IPS DF 6.9 (cell line): ENCODE results near the gene GABRG3.

Experiments
- DNase-seq: peaks from one replicate; pipeline ENCODE4 v3.0.0-alpha.2; 2013; ENCODE audit warnings: low read depth, low spot score
- H3K27ac ChIP-seq: one replicate; pipeline ENCODE4 v1.5.1; 2013; ENCODE audit warnings: low read length, control low read depth
- H3K27me3 ChIP-seq: 2 replicates; pipeline ENCODE4 v1.6.1; 2013; ENCODE audit warnings: mild to moderate bottlenecking, low read length; ENCODE audit not compliant: control insufficient read depth, insufficient read depth
- H3K36me3 ChIP-seq: 2 replicates; pipeline ENCODE4 v1.6.1; 2013; ENCODE audit warnings: low read length; ENCODE audit not compliant: control insufficient read depth, insufficient read depth
- H3K4me1 ChIP-seq: 2 replicates; pipeline ENCODE4 v1.6.1; 2013; ENCODE audit warnings: low read length; ENCODE audit not compliant: control insufficient read depth, insufficient read depth
- H3K4me3 ChIP-seq: 2 replicates; pipeline ENCODE4 v1.5.1; 2013; ENCODE audit warnings: mild to moderate bottlenecking, low read length
- H3K9me3 ChIP-seq: 2 replicates; pipeline ENCODE4 v1.6.1; 2013; ENCODE audit warnings: low read length, inconsistent platforms; ENCODE audit not compliant: control insufficient read depth, insufficient read depth
- WGBS: extraction: QIAGEN DNeasy Blood & Tissue Kit; methylation state at CpG from one replicate; pipeline ENCODE4 v1.1.7; 2013; ENCODE audit warnings: mixed read lengths, missing lambda C conversion rate; ENCODE audit not compliant: insufficient read length, insufficient coverage; 5-methylcytosine and 5-hydroxymethylcytosine counted together

The GABRG3 gene

GRCh38 chr15:27527490-27528067 lies 556.6 kb downstream of the GABRG3 start:
- WGBS: no CpG with 5 or more reads among the region's 18 CpGs
- no peaks in the 10 kb centered on the region for H3K27me3 ChIP-seq
- no peaks in the 10 kb centered on the region for H3K36me3 ChIP-seq
- no peaks in the 10 kb centered on the region for H3K9me3 ChIP-seq
- H3K4me3 ChIP-seq: no peak overlapping the region
- no peak for DNase-seq
- no peak overlapping the region for H3K27ac ChIP-seq
- no peaks in the 10 kb centered on the region for H3K4me1 ChIP-seq

GRCh38 chr15:27529399-27529798 lies 558.4 kb downstream of the GABRG3 start:
- H3K27me3 ChIP-seq: no peaks in the 10 kb centered on the region
- no peak overlapping the region for H3K27ac ChIP-seq
- no peaks in the 10 kb centered on the region for H3K4me1 ChIP-seq
- peaks cover 1% of the 10 kb centered on the region; the same call in 1 of the 2 replicates for H3K9me3 ChIP-seq
- no peak for DNase-seq
- no CpG with 5 or more reads among the region's 8 CpGs for WGBS
- H3K4me3 ChIP-seq: no peak overlapping the region
- no peaks in the 10 kb centered on the region for H3K36me3 ChIP-seq

- Histone ChIP-seq H3K36me3 (no peaks in the 10 kb centered on the region), H3K4me3 (no peak overlapping the region), H3K27ac (no peak overlapping the region), H3K9me3 (peaks cover 1% of the 10 kb centered on the region; the same call in 1 of the 2 replicates), H3K4me1 (no peaks in the 10 kb centered on the region; the same call in 1 of the 2 replicates), H3K27me3 (no peaks in the 10 kb centered on the region)
- DNase-seq: no peak
- no CpG with 5 or more reads among the region's 9 CpGs for WGBS
Measured at GRCh38 chr15:27530994-27531393, 560.0 kb downstream of the GABRG3 start.

DNA sequence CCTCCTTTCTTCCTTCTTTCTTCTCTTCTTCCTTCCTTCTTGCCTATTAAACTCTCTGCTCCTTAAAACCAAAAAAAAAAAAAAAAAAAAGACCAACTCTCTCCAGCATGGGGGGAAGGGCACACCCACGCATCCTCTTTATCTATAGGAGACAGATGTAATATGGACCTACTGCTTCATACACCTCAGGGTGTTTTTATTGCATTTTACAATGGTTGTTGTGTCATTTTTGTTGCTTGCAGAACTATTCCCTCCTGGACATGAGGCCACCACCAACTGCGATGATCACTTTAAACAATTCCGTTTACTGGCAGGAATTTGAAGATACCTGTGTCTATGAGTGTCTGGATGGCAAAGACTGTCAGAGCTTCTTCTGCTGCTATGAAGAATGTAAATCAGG lies 561.4 kb downstream of the GABRG3 start:
- no peak overlapping the region for H3K4me3 ChIP-seq
- no CpG with 5 or more reads among the region's 3 CpGs for WGBS

GRCh38 chr15:27535445-27536129 lies 564.6 kb downstream of the GABRG3 start:
- H3K27me3 ChIP-seq: no peaks in the 10 kb centered on the region
- no CpG with 5 or more reads among the region's 6 CpGs for WGBS
- no peaks in the 10 kb centered on the region for H3K36me3 ChIP-seq
- H3K9me3 ChIP-seq: peaks cover 1% of the 10 kb centered on the region
- DNase-seq: no peak
- no peaks in the 10 kb centered on the region; the same call in 1 of the 2 replicates for H3K4me1 ChIP-seq
- no peak overlapping the region for H3K27ac ChIP-seq
- no peak overlapping the region for H3K4me3 ChIP-seq

More for the DNA sequence above, 561.4 kb downstream of the GABRG3 start:
- no peaks in the 10 kb centered on the region for H3K36me3 ChIP-seq
- H3K27ac ChIP-seq: no peak overlapping the region
- peaks cover 1% of the 10 kb centered on the region; the same call in 1 of the 2 replicates for H3K9me3 ChIP-seq
- H3K27me3 ChIP-seq: no peaks in the 10 kb centered on the region
- no peaks in the 10 kb centered on the region; the same call in 1 of the 2 replicates for H3K4me1 ChIP-seq
- no peak for DNase-seq

DNA sequence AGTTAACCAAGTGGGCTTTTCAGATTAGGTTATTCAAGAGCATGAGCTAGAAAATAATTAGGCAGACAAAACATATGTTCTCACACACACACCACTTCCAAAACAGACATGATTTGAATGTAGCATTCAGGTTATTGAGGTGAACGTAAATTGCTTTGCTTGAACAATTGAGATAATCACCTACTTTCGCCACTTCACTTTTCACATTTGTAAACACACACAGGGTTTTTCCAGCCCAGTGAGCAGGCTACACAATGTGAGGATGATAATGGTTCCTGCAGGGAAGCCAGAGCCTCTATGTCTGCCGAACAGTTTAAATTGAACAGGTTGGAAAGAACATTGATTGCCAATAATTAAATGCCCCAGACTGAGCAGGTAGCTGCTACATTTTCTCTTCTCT lies 567.3 kb downstream of the GABRG3 start:
- H3K4me1 ChIP-seq: no peaks in the 10 kb centered on the region; the same call in 1 of the 2 replicates
- H3K4me3 ChIP-seq: no peak overlapping the region
- H3K36me3 ChIP-seq: no peaks in the 10 kb centered on the region
- no peaks in the 10 kb centered on the region for H3K27me3 ChIP-seq
- no peak for DNase-seq
- no CpG with 5 or more reads among the region's 3 CpGs for WGBS
- no peaks in the 10 kb centered on the region; the same call in 1 of the 2 replicates for H3K9me3 ChIP-seq
- no peak overlapping the region for H3K27ac ChIP-seq

- no peaks in the 10 kb centered on the region for H3K4me1 ChIP-seq
- H3K27me3 ChIP-seq: no peaks in the 10 kb centered on the region
- WGBS: no CpG with 5 or more reads among the region's 40 CpGs
- DNase-seq: no peak
- H3K27ac ChIP-seq: no peak overlapping the region
- no peak overlapping the region for H3K4me3 ChIP-seq
- no peaks in the 10 kb centered on the region for H3K36me3 ChIP-seq
- no peaks in the 10 kb centered on the region; the same call in 1 of the 2 replicates for H3K9me3 ChIP-seq
Measured at GRCh38 chr15:27541581-27541980, 570.6 kb downstream of the GABRG3 start.

- no peak for DNase-seq
- Histone ChIP-seq H3K4me3 (no peak overlapping the region), H3K4me1 (no peaks in the 10 kb centered on the region), H3K27me3 (no peaks in the 10 kb centered on the region), H3K36me3 (no peaks in the 10 kb centered on the region), H3K27ac (no peak overlapping the region), H3K9me3 (no peaks in the 10 kb centered on the region)
- no CpG with 5 or more reads among the region's 8 CpGs for WGBS
Measured at GRCh38 chr15:27545494-27546255, 574.7 kb downstream of the GABRG3 start.

DNA sequence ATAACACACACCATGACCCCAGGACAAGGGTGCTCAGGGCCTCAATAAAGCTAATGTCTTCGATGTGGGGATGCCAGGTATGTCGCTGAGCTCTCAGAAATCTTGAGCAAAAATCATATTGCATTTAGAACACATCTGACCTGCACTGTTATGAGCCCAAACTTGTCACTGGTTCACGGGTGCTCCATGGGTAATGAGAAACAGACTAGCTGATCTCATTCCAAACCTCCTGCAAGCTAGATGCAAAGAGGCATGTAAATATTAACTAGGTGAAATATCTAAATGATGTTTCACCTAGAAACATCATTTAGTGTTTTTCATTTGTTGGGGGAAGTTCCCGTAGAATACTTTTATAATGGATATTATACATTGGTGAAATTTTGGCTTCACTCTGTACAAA lies 578.8 kb downstream of the GABRG3 start:
- no peak for DNase-seq
- Histone ChIP-seq H3K4me3 (no peak overlapping the region), H3K27me3 (no peaks in the 10 kb centered on the region), H3K4me1 (no peaks in the 10 kb centered on the region), H3K36me3 (no peaks in the 10 kb centered on the region), H3K9me3 (no peaks in the 10 kb centered on the region), H3K27ac (no peak overlapping the region)
- WGBS: no CpG with 5 or more reads among the region's 4 CpGs

- no peaks in the 10 kb centered on the region for H3K36me3 ChIP-seq
- H3K27ac ChIP-seq: no peak overlapping the region
- no peaks in the 10 kb centered on the region for H3K27me3 ChIP-seq
- DNase-seq: no peak
- no peak overlapping the region for H3K4me3 ChIP-seq
- no CpG with 5 or more reads among the region's 6 CpGs for WGBS
- H3K4me1 ChIP-seq: no peaks in the 10 kb centered on the region
- H3K9me3 ChIP-seq: no peaks in the 10 kb centered on the region; the same call in 1 of the 2 replicates
Measured at GRCh38 chr15:27550635-27551034, 579.7 kb downstream of the GABRG3 start.
